ENCODE measurements around the gene CACNB1.

- TF ChIP-seq CTCF (IDR thresholded peaks at IDR 0.05; ENCODE audit: low read length) (no peak), EZH2phosphoT487 (IDR thresholded peaks at IDR 0.05; ENCODE audit: low read length) (no peak), EZH2 (optimal IDR thresholded peaks at IDR 0.05; ENCODE audit: low read depth, low read length) (no peak)
These were observed 4.6 kb downstream of the CACNB1 start for GRCh38 chr17:39192901-39193300.
